HepG2 (cell line): ENCODE data around the gene FBXO7. TPM values are rescaled to one million over a fixed set of nuclear protein-coding genes. Genes with fewer than 3 reads are reported as not detected.

ENCODE experiments used
- BCL6 ChIP-seq: IDR thresholded peaks from 2 replicates; pipeline ENCODE4 v1.6.1; 2016; ENCODE audit warnings: missing genetic modification reagents, missing compliant biosample characterization
- CBX5 ChIP-seq: sonication (generic); formaldehyde crosslinking; IDR thresholded peaks from 2 replicates; pipeline ENCODE4 v1.4.0; 2020; ENCODE audit warnings: missing genetic modification reagents, borderline replicate concordance
- CREB1 ChIP-seq, 2 experiments: fragments of 450-650 bp in 1 of 2; IDR thresholded peaks; 2 replicates each; pipeline ENCODE4 v1.6.1; 2016 to 2017; ENCODE audit warnings: control low read depth in 1 of 2, mild to moderate bottlenecking in 1 of 2, missing compliant biosample characterization in 1 of 2, missing genetic modification characterization in 1 of 2
- FOXA3 ChIP-seq: IDR thresholded peaks from 2 replicates; pipeline ENCODE4 v1.6.1; 2016; ENCODE audit warnings: missing genetic modification reagents, missing compliant biosample characterization
- HNF4G ChIP-seq, 2 experiments: sonication (generic) in 1 of 2; formaldehyde crosslinking in 1 of 2; IDR thresholded peaks; 2 replicates each; pipeline versions ENCODE4 v1.4.0 to v1.6.1; 2011 to 2020; ENCODE audit warnings: borderline replicate concordance in 2 of 2, low read depth in 2 of 2, mild to moderate bottlenecking in 2 of 2, low read length in 1 of 2, missing genetic modification reagents in 1 of 2, moderate library complexity in 1 of 2
- HOXA3 ChIP-seq: sonication (generic); formaldehyde crosslinking; IDR thresholded peaks from 2 replicates; pipeline ENCODE4 v1.5.0; 2020; ENCODE audit warnings: missing genetic modification reagents
- JUN ChIP-seq: sonication (generic); formaldehyde crosslinking; IDR thresholded peaks from 2 replicates; pipeline ENCODE4 v1.4.0; 2020; ENCODE audit warnings: mild to moderate bottlenecking, missing genetic modification reagents
- MEF2D ChIP-seq: sonication (generic); formaldehyde crosslinking; IDR thresholded peaks from 2 replicates; pipeline ENCODE4 v1.5.1; 2020; ENCODE audit warnings: mild to moderate bottlenecking, missing genetic modification reagents
- NR2F1 ChIP-seq, 2 experiments: fragments of 450-650 bp in 1 of 2; formaldehyde crosslinking in 1 of 2; IDR thresholded peaks; 2 replicates each; pipeline versions ENCODE4 v1.5.0 to v1.6.1; 2016 to 2020; ENCODE audit warnings: mild to moderate bottlenecking in 1 of 2, missing compliant biosample characterization in 1 of 2, missing genetic modification reagents in 1 of 2, moderate library complexity in 1 of 2
- NR2F6 ChIP-seq, 2 experiments: IDR thresholded peaks; 2 replicates each; pipeline ENCODE4 v1.6.1; 2016; ENCODE audit warnings: antibody characterized with exemption in 1 of 2, mild to moderate bottlenecking in 1 of 2
- PATZ1 ChIP-seq: sonication (generic); formaldehyde crosslinking; IDR thresholded peaks from 2 replicates; pipeline ENCODE4 v1.4.0; 2020; ENCODE audit warnings: missing genetic modification reagents
- RXRB ChIP-seq: IDR thresholded peaks from 2 replicates; pipeline ENCODE4 v1.6.1; 2016; ENCODE audit warnings: borderline replicate concordance, missing genetic modification reagents, missing compliant biosample characterization
- ZNF318 ChIP-seq: sonication (generic); formaldehyde crosslinking; IDR thresholded peaks from 2 replicates; pipeline ENCODE4 v1.4.0; 2020; ENCODE audit warnings: mild to moderate bottlenecking, missing genetic modification reagents
- ZNF34 ChIP-seq: sonication (generic); formaldehyde crosslinking; IDR thresholded peaks from 2 replicates; pipeline ENCODE4 v1.4.0; 2020; ENCODE audit warnings: mild to moderate bottlenecking, missing genetic modification reagents, borderline replicate concordance
- ZNF580 ChIP-seq: IDR thresholded peaks from 2 replicates; pipeline ENCODE4 v1.6.1; 2016; ENCODE audit warnings: low read depth, borderline replicate concordance
- ZNF619 ChIP-seq: sonication (generic); formaldehyde crosslinking; IDR thresholded peaks from 2 replicates; pipeline ENCODE4 v1.4.0; 2020; ENCODE audit warnings: mild to moderate bottlenecking, missing genetic modification reagents
- polyA plus RNA-seq, 8 experiments: library from polyadenylated mRNA; depleted of rRNA in 3 of 8; stranded (reverse) in 7 of 8; unstranded in 1 of 8; fragments of >200 nt; fragmentation: Illumina TruSeq in 4 of 8; extraction: Trizol in 4 of 8; gene quantifications; 2 replicates each; pipeline versions ENCODE4 v1.2.1 to v1.2.3, GENCODE V29; 2011 to 2016; ENCODE audit warnings: low read depth in 4 of 8, missing spikeins in 1 of 8, mixed read lengths in 1 of 8; ENCODE audit not compliant: insufficient read depth in 1 of 8
- total RNA-seq, 5 experiments: library from RNA; depleted of rRNA; stranded (reverse); fragments of >200 nt; fragmentation: Illumina TruSeq; extraction: Trizol; gene quantifications; 2 replicates each; pipeline ENCODE4 v1.2.3, GENCODE V29; 2016; ENCODE audit warnings: low read depth in 1 of 5
- TF ChIP-seq, protein P1 (sequence below): IDR thresholded peaks from 2 replicates; pipeline ENCODE4 v1.6.1; 2016

FBXO7 gene
- total and polyA plus RNA-seq, 2 of the 13 experiments (the other 11 are each of a cell fraction or from before 2014, with no cell fraction given), result 105 to 172 TPM

GRCh38 chr22:32531228-32531627 is 56.6 kb downstream of the FBXO7 start (continued):
- TF ChIP-seq ZNF318 (CRISPR knock-in tag), result no peak
- TF ChIP-seq RXRB (CRISPR knock-in tag), result peak; percentile 48; the same call in 1 of the 2 replicates
- 0 out of 2 replicates have a peak, but pooled peaks have one; percentile 20 for TF ChIP-seq HNF4G (IDR thresholded peaks at IDR 0.05; ENCODE audit: borderline replicate concordance, low read depth, low read length)
- TF ChIP-seq HNF4G (CRISPR knock-in tag; IDR thresholded peaks at IDR 0.05; ENCODE audit: borderline replicate concordance, low read depth), result peak; percentile 30; the same call in 1 of the 2 replicates
- peak; percentile 22; the same call in 1 of the 2 replicates for TF ChIP-seq HOXA3 (CRISPR knock-in tag)
- TF ChIP-seq ZNF34 (CRISPR knock-in tag), result no peak
- no peak for TF ChIP-seq CREB1 (IDR thresholded peaks at IDR 0.05)
- no peak for TF ChIP-seq CREB1 (CRISPR knock-in tag; IDR thresholded peaks at IDR 0.05)
- TF ChIP-seq NR2F1 (CRISPR knock-in tag; IDR thresholded peaks at IDR 0.05), result peak in 1 of 2 experiments; percentile 26; a peak in 1 of 4 replicates
- TF ChIP-seq PATZ1 (CRISPR knock-in tag), result peak; percentile 59
- TF ChIP-seq NR2F6 (IDR thresholded peaks at IDR 0.05), result no peak; the same call in 1 of the 2 replicates
- TF ChIP-seq NR2F6 (CRISPR knock-in tag; IDR thresholded peaks at IDR 0.05), result 0 out of 2 replicates have a peak, but pooled peaks have one; percentile 19
- TF ChIP-seq, protein P1, sequence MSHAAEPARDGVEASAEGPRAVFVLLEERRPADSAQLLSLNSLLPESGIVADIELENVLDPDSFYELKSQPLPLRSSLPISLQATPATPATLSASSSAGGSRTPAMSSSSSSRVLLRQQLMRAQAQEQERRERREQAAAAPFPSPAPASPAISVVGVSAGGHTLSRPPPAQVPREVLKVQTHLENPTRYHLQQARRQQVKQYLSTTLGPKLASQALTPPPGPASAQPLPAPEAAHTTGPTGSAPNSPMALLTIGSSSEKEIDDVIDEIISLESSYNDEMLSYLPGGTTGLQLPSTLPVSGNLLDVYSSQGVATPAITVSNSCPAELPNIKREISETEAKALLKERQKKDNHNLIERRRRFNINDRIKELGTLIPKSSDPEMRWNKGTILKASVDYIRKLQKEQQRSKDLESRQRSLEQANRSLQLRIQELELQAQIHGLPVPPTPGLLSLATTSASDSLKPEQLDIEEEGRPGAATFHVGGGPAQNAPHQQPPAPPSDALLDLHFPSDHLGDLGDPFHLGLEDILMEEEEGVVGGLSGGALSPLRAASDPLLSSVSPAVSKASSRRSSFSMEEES (CRISPR knock-in tag), result no peak
- no peak for TF ChIP-seq ZNF619
- peak; percentile 9; the same call in 1 of the 2 replicates for TF ChIP-seq BCL6 (CRISPR knock-in tag)
- TF ChIP-seq JUN (CRISPR knock-in tag), result 0 out of 2 replicates have a peak, but pooled peaks have one; percentile 11
- TF ChIP-seq CBX5 (CRISPR knock-in tag), result no peak
- no peak for TF ChIP-seq ZNF580 (CRISPR knock-in tag)
- no peak for TF ChIP-seq MEF2D (CRISPR knock-in tag)
- TF ChIP-seq FOXA3 (CRISPR knock-in tag), result no peak
